Activated naive CD4-positive, alpha-beta T cell treated with anti-CD3 and anti-CD28 coated beads, Interleukin-2, amount 50 U/mL, for 16 hours (primary cell): ENCODE data around the gene VPS29.
"Not testable (repeated sequence)": the region's sequence is repeated elsewhere in the genome, so short reads cannot be mapped to it uniquely, and the experiment has no call there.

ENCODE experiments used
- DNase-seq: peaks from one replicate; pipeline ENCODE4 v3.0.0-alpha.2; 2020

The VPS29 gene

GRCh38 chr12:110501752-110502738 is at the start of gene VPS29, which contains the start of gene RAD9B:
TSS of gene VPS29 (minus strand) at chr12:110502111. CDS start at chr12:110502051, 60 bp downstream.
TSS of gene RAD9B (plus strand) at chr12:110502331. CDS start at chr12:110502338, 7 bp downstream.
- DNase-seq: peak; percentile 99

GRCh38 chr12:110550981-110551380 is 49.1 kb upstream of the VPS29 start:
- no peak for DNase-seq

- no peak for DNase-seq
These were observed 47.8 kb upstream of the VPS29 start for GRCh38 chr12:110549716-110550115.

GRCh38 chr12:110548678-110549077 is 46.8 kb upstream of the VPS29 start:
- no peak for DNase-seq

- no peak for DNase-seq
These were observed 45.2 kb upstream of the VPS29 start for GRCh38 chr12:110547090-110547489.

- DNase-seq: no peak
These were observed 44.4 kb upstream of the VPS29 start for GRCh38 chr12:110546339-110546738.

GRCh38 chr12:110545812-110546211 is 43.9 kb upstream of the VPS29 start:
- no peak for DNase-seq

- not testable (repeated sequence) for DNase-seq
These were observed 43.3 kb upstream of the VPS29 start for GRCh38 chr12:110545259-110545658.

GRCh38 chr12:110543965-110544364 is 42.1 kb upstream of the VPS29 start:
- no peak for DNase-seq

- no peak for DNase-seq
These were observed 41.5 kb upstream of the VPS29 start for GRCh38 chr12:110543252-110543959.

GRCh38 chr12:110540048-110540447 is 38.1 kb upstream of the VPS29 start:
- no peak for DNase-seq

GRCh38 chr12:110538869-110539622 is 37.1 kb upstream of the VPS29 start:
- no peak for DNase-seq

- no peak for DNase-seq
These were observed 35.9 kb upstream of the VPS29 start for GRCh38 chr12:110537605-110538409.

GRCh38 chr12:110536834-110537604 is 35.1 kb upstream of the VPS29 start:
- no peak for DNase-seq

GRCh38 chr12:110534811-110535210 is 32.9 kb upstream of the VPS29 start:
- no peak for DNase-seq

- no peak for DNase-seq
These were observed 31.7 kb upstream of the VPS29 start for GRCh38 chr12:110533607-110534006.

GRCh38 chr12:110532644-110533043 is 30.7 kb upstream of the VPS29 start:
- DNase-seq: no peak

GRCh38 chr12:110531741-110532333 is 29.9 kb upstream of the VPS29 start:
- no peak for DNase-seq

GRCh38 chr12:110530511-110530910 is 28.6 kb upstream of the VPS29 start:
- no peak for DNase-seq

- no peak for DNase-seq
These were observed 26.4 kb upstream of the VPS29 start for GRCh38 chr12:110528277-110528839.
